ENCODE data around the gene SLC9B2.

The SLC9B2 gene

DNA sequence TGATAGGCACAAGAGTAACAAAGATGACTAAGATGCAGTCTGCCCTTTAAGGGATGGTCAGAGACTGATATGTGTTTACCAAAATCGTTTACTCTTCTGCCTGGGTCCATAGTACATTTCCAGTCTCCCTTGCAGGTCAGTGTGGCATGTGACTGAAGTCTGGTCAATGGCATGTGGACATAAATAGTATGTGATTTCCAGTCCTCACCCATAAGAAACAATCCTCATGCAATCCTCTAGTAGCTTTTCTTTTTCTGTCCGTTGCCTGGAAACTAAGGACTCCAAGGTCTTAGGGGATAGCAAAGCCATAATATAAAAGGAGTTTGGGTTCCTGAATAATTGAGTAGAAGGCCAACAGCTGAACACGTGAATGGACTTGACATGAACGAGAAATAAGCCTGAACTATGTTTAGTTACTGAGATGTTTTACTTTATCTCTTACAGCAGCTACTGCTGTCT lies 1.1 kb downstream of the SLC9B2 start:
- no peak for DNase-seq

DNA sequence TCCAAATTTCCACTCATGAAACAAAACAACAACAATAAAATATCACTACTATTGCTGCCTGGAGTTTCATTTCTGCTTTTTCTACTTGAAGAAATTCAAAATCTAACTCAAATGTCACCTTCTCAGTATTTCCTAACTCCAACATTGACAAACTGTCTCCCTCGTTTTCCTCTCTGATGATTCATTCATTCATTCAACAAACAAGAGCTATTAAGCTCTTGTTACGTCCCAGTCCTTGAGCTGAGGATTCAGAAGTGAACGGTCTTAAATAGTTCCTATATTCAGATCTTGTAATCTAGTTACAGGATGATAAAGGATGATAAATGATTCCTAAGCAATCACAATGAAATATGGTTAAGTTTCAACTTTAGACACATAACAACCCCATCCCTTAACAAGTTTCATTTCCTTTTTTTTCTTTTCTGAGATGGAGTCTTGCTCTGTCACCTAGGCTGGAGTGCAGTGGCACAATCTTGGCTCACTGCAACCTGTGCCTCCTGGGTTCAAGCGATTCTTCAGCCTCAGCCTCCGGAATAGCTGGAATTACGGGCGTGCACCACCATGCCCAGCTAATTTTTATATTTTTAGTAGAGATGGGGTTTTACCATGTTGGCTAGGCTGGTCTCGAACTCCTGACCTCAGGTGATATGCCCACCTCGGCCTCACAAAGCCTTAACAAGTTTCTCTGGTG lies 1.7 kb downstream of the SLC9B2 start:
- no peak for DNase-seq

DNA sequence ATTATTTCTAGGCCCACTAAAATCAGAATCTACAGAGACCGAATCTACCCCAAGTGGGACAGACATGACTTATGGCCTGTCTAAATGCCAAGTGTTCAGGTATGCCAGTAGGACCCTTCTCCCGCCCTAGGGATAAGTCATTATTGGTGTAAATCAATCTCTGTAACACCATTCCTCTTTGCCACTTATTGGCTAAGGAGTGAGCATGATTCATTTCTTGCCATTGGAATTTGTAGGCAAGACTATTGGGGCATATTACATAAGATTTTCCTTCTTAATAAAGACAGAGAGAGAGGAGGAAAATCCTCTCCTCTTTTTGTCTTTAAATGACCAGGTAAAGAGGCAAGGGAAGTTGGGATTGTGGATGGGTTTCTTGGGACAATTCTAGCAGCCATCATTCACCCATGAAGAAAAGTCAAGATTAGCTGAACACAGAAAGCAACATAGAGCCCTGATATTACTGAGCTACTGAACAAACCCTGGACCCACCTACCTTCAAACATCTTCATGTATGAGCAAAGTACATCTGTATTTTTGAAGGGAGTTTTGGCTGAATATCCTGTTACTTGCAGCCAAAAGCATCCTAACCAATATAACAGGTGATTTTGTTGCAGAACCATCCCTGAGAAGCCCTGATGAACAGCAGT lies 2.6 kb downstream of the SLC9B2 start:
- no peak for DNase-seq

DNA sequence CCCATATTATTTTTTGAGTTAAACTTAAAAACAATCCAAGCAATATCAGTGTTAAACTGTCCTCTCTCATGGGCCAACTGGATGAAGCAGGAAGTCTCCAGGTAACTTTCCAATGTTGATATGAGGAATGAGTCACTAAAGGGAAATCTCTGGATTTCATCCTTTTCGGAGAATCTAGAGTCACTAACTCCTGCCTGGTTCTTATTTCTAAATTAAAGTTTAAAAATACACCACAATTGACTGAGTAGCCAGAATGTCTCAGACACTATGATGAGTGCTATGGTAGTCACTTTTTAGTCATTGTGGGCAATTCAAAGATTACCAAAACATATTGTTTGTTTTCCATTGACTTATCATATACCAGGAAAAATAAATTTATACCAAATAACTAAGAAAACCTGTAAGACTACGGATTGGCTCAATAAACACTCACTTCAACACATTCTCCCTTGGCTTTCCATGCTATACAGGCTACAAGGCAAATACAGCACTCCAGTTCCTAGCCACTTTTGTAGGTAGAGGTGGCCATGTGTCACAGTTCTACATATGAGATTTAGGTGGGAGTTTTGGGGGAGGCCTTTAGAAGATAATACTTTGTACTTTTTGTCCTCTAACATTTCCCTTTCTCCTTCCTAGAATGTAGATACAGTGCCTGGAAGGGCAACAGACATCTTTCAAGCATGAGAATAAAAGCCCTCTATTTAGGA lies 8.6 kb downstream of the SLC9B2 start:
- DNase-seq, result no peak

DNA sequence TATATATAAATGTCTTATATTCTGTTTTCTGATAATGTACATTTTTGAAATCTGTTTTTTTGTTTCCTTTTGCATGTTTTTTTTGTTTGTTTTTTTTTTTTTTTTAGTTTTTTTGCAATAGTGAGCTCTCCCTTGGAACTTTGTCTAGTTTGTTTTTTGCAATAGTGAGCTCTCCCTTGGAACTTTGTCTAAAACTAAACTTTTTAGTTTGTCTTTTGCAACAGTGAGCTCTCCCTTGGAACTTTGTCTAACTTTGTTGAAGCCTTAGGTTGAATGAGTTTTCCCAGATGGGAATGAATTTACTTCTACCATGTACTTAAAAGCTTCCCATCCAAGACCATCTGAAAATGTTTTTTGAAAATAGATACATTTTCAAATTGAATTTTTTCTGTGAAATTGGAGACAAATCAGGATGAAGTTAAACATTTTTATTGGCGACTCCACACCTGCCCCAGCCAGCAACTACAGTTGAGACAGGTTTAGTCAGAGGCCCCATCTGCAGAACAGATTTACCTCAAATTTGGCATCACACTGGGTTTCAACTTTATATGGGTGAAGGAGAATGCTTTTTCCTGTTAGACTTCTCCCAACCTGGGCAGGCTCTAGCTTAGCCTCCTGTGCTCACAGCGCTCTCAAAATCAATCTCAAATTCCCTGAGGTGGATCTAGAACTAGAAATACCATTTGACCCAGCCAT lies 16.0 kb downstream of the SLC9B2 start:
- DNase-seq, result no peak

DNA sequence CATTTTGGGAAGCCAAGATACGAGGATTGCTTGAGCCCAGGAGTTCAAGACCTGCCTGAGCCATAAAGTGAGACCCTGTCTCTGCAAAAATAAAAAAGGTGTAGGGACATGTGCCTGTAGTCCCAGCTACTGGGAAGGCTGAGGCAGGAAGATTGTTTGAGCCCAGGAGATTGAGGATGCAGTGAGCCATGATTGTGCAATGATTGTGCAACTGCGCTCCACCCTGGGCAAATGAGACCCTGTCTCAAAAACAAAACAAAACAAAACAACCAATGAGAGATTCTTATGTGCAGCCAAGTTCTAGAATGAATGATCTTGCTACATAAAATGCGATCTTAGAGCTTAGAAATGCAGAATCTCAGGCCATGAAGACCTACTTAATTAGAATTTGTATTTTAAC lies 22.5 kb downstream of the SLC9B2 start:
- no peak for DNase-seq

DNA sequence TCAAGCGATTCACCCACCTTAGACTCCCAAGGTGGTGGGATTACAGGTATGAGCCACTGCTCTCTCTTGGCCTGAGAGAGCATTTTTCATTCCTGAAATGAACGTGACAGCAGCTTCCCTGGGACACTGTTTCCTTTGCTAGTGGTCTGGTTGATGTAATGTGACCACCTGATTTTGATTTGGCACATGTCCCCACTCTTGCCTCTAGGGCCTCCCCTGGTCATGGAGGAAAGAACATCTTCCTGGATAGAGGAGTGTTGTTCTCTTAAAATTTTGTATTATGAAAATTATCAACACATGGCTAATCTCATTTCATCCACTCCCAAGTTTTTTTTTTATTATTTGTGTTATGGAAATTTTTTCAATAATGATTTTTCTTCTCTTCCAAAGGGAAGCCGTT lies 23.8 kb downstream of the SLC9B2 start:
- no peak for DNase-seq

DNA sequence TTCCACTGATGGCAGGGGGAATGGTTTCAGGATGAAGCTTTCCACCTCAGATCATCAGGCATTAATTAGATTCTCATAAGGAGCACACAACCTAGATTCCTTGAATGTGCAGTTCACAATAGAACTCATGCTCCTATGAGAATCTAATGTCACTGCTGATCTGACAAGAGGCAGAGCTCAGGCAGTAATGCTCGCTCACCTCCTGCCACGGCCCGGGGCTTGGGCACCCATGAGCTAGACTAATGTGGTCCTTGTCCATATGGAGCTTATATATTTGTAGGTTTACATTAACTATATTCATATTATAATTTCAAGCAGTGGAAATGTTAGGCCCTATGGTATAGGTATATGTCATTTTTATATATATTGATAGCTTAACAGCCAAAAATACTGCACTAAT lies 24.4 kb downstream of the SLC9B2 start:
- no peak for DNase-seq

DNA sequence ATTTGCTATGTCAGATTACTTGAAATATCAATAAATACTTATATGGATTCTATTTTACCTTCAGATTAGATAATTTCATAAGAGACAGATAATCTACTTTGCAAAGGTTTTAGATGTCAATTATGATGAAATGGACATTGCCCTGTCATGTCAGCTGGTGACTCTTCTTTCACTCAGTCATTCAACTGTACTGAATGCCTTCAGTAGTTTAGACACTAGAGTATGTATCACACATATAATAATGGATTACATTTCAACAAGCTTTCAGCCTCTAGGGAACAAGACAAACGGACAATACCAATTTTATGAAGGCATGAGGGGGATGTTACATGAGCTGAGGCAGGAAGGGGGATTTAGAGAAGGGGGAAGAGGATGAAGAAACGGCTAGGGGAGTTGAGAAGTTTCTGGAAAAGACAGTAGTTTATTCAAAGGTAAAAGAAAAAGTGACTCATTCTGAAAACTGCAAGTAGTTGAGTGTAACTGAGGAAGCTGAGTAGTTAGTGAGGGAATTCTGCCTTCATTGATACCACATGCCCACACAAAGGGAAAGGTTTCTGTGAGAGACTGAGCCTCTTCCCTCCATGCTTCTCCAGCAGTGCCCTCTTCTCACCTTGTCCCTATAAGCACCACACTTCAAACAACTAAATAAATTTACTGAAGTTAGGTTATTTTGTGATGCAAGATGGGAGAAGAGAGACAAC lies 25.7 kb downstream of the SLC9B2 start:
- peak; percentile 18 for DNase-seq

DNA sequence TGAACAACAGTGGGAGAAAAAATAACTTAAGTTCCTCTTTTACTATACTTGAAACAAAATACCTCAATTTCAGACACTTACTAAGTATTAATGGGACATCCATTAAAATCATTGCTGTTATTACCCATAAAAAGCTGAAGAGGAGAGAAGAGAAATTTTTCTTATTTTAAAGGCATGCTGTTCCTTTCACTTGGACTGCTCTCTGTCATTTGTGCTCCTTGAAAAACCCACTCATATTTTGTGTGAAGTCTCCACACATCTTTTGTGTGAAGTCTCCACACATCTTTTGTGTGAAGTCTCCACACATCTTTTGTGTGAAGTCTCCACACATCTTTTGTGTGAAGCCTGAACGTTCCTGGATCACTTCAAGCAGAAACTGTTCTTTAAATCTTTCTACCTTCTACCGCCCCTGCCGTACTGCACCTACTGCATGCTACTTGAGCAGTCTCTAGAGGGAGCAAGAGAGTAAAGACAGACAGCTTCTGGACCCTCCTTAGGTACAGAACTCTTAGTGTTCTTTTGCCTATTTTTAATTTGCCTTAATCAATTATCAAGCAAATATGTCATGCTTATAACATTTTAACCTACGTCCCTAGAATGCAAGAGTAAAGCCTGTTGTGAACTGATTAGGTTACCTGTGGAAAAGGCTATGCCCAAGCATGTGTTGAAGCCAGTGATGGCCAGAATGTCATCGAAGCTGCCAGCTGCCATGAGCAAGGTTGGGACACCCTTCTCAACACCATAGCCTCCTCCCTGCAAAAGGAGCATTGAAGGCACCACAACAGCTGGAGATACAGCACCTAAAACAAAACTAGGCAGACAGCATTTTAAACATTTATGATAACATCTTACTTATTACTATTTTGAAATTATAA lies 29.9 kb downstream of the SLC9B2 start:
- DNase-seq, result peak; percentile 54

DNA sequence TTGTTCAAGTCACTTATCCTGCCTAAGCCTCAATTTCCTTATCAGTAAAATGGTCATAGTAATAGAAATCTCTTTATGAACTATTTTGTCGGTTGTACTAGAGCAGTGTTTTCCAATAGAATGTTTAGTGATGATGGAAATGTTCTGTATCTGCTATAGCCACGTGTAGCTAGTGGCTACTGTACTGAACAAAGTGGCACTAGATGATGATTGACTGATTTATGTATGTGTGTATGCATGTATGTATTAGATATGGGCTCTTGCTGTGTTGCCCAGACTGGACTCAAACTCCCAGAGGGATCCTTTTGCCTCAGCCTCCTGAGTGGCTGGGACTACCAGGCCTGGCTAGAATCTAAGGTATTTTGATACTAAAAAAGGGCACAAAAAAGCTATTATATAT lies 32.4 kb downstream of the SLC9B2 start:
- DNase-seq, result no peak

DNA sequence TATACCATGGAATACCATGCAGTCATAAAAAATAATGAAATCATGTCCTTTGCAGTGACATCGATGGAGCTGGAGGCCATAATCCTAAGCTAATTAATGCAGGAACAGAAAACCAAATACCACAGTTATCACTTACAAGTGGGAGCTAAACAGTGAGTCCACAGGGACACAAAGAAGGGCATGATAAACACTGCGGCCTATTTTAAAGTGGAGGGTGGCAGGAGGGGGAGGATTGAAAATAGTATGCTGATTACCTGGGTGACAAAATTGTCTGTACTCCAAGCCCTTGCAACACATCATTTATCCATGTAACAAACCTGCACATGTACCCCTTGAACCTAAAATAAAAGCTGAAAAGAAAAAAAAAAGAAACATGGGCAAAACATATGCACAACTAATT lies 40.4 kb downstream of the SLC9B2 start:
- no peak for DNase-seq

DNA sequence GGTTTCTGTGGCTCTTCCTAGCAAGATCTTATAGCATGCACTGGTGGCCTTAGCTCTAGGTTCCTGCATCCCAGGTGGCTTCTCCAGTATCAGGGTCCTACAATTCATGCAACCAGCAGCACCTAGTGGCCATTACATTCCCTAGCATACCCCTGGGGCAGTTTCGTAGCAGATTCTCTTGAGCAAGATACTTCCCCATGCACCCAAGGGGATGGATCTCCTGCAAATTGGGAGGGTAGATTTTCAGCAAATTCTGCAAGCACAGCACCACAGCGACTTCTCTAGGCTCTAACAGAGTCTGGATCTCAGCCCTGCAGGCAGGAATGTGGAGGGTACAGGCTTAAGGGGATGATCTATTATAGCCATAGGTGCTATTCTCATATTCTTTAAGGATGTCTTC lies 44.0 kb downstream of the SLC9B2 start:
- no peak for DNase-seq

DNA sequence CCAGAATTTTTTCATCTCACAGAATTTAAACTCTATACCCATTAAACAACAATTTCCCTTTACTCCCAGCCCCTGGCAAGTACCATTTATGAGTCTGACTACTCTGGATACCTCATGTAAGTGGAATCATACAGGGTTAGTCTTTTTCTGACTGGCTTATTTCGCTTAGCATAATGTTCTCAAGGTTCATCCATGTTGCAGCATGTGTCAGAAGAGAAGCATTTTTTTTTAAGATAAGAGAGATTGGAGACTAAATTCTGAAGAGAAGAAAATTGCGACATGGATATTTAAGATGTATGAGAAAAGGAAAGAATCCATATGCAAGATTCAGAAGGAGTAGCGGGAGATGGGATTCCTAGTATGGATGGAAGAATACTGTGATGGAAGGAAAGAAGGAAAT lies 45.8 kb downstream of the SLC9B2 start:
- DNase-seq, result no peak

DNA sequence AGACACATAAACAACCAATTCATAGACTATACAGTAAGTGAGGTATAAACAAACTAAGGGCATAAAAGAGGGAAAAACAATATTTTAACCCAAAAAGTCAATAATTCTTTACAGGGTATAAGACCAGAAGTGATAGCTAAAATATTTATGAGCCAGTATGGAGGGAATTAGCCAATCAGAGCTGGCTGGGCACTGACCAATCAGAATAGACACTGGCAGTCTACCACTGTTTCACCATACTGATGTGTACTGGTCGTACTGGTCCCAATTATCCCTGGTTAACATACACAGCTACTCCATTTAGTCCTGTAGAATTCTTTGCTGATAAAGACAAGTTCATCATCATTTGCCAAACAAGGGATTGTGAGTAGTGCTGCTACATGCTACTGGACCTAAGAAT lies 47.3 kb downstream of the SLC9B2 start:
- no peak for DNase-seq

DNA sequence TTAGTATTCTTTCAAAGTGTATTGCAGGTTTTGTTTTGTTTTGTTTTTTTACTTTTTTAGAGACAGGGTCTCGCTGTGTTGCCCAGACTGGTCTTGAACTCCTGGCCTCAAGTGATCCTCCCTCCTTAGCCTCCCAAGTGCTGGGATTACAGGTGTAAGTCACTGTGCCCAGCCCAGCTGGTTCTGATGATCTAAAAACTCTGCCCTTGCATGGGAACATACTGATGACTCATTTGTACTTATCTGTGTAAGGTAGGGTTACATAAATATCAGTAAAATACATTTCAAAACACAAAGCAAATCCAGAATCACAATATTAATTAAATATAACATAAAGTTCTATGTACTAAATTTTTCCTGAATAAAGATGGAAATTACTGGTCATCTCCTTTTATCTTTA lies 49.7 kb downstream of the SLC9B2 start:
- DNase-seq, result no peak

DNA sequence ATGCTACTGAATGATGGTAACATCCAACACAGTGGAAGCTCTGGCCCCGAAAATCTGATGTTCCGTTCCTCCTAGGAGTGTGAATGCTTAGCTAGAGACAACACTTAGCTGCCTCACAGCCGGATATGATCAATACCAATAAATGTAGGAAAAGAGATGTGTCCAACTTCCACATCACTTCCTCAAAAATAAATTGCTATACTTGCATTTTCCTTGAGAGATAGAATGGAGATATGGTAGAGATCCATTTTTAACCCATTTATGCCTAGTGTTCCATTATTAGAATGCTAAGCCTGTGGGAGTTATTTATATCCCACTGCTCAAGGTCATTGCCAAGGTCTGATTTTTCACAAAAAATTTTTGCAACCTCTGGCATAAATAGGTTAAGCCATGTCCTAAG lies 51.6 kb downstream of the SLC9B2 start:
- no peak for DNase-seq

DNA sequence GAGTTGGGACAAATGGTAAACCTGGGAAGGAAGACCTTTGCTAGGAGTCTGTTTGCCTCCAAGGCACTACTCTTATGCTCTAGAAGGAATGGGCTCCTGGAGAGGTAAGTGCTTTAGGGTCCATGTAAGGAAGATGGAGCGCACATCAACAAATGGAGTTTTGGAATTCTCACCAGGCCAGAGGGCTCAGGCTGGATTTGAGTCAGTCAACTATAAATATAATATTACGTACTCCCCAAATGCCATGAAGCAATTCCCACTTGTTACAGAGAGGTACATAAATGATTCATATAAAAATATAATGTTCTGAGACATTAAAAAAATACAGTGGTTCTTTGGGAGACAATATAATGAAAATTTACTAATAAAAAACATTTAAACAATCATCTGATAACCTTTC lies 55.4 kb downstream of the SLC9B2 start:
- DNase-seq, result no peak

DNA sequence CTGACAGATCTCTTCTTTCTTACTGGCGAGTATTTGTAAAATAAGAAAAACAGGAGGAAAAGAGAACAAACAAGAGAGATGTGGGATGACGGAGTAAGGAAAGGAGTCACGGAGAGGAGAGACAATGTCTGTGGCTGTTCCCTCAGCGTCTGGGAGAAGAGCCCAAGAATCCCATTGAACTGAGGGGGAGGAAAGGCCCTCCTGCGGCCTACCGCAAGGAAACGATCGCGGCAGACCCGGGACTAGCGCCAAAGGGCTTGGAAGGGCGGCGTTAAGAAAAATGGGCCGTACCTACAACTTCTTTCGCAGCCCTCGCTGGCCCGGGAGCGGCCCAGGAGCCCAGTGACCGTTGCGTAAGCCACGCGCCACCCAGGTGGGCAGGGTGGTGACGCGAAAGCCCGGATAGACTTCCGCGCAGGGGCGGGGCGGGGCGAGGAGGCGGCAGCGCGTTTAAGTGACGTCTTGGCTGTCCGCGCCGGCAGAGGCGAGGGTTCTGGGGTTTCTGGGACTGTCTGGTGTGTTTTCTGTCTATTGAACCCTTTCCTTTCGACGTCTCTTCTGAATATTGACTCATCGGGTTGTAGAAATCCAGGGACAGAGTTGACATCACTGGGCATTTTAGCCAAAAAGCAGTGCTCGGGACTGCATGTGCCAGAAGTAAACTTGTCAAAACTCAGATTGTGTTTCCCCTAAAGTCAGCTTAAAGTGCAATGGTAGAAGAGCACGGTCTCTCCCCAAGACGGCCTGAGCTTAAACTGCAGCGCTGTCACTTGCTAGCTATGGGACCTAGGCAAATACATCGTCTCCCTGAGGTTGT lies 57.0 kb downstream of the SLC9B2 start, which contains the start of gene SLC9B1:
Gene SLC9B1, minus strand, starts transcription at position 398 of the 817 bp plus-strand sequence. CDS start 27,994 bp downstream, outside the sequence.
- peak; percentile 96 for DNase-seq

DNA sequence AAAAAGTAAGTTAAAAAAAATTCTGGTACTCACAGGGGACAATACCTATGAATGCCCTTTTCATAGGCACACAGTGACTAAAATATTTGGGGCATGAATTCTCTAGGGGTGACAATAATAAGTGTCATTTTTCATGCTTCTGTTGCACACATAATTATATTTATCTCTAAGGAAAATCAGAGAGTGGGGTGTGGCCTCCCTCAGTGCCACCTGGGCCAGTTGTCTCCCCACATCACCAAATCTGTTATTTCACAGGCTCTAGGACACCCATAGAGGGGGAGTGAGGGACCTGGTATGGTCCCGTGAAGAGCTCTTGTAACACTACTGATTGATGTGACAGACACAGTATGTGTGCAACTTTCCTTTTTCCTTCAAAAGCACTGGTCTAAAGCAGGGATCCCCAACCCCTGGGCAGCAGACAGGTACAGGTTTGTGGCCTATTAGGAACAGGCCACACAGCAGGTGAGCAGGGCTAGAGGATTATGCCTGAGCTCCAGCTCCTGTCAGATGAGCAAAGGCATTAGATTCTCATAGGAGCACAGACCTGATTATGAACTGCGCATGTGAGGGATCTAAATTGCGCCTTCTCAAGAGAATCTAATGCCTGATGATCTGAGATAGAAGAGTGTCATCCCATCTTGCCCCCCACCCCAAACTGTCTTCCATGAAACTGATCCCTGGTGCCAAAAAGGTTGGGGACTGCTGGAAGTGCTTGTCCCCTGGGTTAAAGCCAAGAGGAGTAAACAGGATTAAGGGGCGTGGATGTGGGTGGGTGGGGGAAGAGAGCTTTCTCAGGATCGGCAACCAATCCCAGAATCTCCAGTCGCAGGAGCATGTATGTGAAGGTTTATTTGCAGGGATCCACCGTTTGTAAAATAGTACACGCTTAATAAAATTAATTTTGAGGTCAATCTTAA lies 57.9 kb downstream of the SLC9B2 start:
- DNase-seq, result no peak
